Testis (tissue), 2 donors: Measurements from ENCODE around the gene TKFC.
"Not testable (repeated sequence)": the region's sequence is repeated elsewhere in the genome, so short reads cannot be mapped to it uniquely, and the experiment has no call there.

Experiments used
- CTCF ChIP-seq, 3 experiments: fragments of 450-650 bp in 2 of 3; fragments of 200-600 bp in 1 of 3; sonication (generic) in 1 of 3; IDR thresholded peaks; one replicate each; pipeline ENCODE4 v1.5.1; 2016 to 2019; ENCODE audit warnings: antibody characterized with exemption in 3 of 3, mild to moderate bottlenecking in 2 of 3, moderate library complexity in 1 of 3
- POLR2A ChIP-seq: fragments of 450-650 bp; IDR thresholded peaks from one replicate; pipeline ENCODE4 v1.6.1; 2017; ENCODE audit warnings: antibody characterized with exemption, mild to moderate bottlenecking, moderate library complexity

DNA sequence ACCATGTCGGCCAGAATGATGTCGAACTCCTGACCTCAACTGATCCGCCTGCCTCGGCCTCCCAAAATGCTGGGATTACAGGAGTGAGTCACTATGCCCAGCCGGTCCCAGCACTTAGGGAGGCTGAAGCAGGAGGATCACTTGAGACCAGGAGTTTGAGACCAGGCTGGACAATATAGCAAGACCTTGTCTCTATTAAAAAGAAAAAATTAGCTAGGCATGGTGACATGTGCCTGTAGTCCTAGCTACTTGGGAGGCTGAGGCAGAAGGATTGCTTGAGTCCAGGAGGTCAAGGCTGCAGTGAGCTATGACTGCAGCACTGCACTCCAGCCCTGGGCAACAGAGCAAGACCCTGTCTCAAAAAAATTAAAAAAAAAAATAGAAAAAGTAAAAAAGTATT, 50.8 kb downstream of the TKFC start:
- not testable (repeated sequence) for TF ChIP-seq CTCF (IDR thresholded peaks at IDR 0.05); POLR2A
